ENCODE results near the gene SULT6B1.

The SULT6B1 gene

GRCh38 chr2:37153224-37153623 is 35.2 kb downstream of the SULT6B1 start:
- in situ Hi-C loops (cut with MboI; ENCODE audit: low sequenced_read_pairs), result no loop called here

- in situ Hi-C loops (cut with MboI; ENCODE audit: low sequenced_read_pairs), result no loop called here
Measured at GRCh38 chr2:37149626-37150322, 38.7 kb downstream of the SULT6B1 start.

GRCh38 chr2:37148325-37148724 is 40.1 kb downstream of the SULT6B1 start:
- in situ Hi-C loops (cut with MboI; ENCODE audit: low sequenced_read_pairs), result no loop called here

GRCh38 chr2:37146062-37146461 is 42.4 kb downstream of the SULT6B1 start:
- in situ Hi-C loops (cut with MboI; ENCODE audit: low sequenced_read_pairs), result no loop called here

GRCh38 chr2:37143974-37144373 is 44.5 kb downstream of the SULT6B1 start:
- in situ Hi-C loops (cut with MboI; ENCODE audit: low sequenced_read_pairs), result no loop called here

GRCh38 chr2:37142546-37142945 is 45.9 kb downstream of the SULT6B1 start:
- in situ Hi-C loops (cut with MboI; ENCODE audit: low sequenced_read_pairs), result no loop called here

GRCh38 chr2:37132914-37133313 is 55.6 kb downstream of the SULT6B1 start:
- in situ Hi-C loops (cut with MboI; ENCODE audit: low sequenced_read_pairs), result no loop called here

GRCh38 chr2:37125416-37125815 is 63.1 kb downstream of the SULT6B1 start:
- in situ Hi-C loops (cut with MboI; ENCODE audit: low sequenced_read_pairs), result no loop called here

GRCh38 chr2:37119157-37119556 is 69.3 kb downstream of the SULT6B1 start:
- in situ Hi-C loops (cut with MboI; ENCODE audit: low sequenced_read_pairs), result no loop called here

All from HL-60/S4 treated with phorbol 12-myristate 13-acetate at 8.2 ng/mL for 4 days and 3 days (cell line).